Measurements from ENCODE around the gene GRM7. TPM values are rescaled to one million over a fixed set of nuclear protein-coding genes. Genes with fewer than 3 reads are reported as not detected.

The GRM7 gene
- total RNA-seq, 1 donor from 2014 or later = 0.34 TPM

DNA sequence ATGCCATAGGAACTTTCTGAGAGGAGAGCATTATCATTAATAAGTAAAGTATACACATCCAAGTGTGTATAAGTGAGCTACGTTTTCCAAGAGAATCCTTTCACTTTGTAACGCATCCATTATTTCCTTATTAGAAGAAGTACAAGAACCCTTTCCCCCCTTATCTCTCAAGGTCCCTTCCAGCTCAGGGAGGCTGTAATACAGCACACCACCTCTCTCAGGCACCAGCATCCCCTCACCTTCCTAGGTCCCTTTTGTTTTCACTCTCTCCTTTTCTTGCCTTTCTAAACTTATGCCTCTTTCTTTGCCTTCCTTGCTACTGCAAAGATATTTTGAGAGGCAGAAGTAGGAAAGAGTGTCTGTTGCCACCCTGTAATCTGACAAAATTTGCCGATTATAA, 446.0 kb downstream of the GRM7 start:
- peaks cover 4% of the 10 kb centered on the region for H3K9me3 Mint-ChIP-seq (ENCODE audit: low read depth)
- no peak for DNase-seq (ENCODE audit: low spot score, unreplicated experiment)
- peaks cover 8% of the 10 kb centered on the region for H3K4me1 Mint-ChIP-seq (ENCODE audit: low read depth)

DNA sequence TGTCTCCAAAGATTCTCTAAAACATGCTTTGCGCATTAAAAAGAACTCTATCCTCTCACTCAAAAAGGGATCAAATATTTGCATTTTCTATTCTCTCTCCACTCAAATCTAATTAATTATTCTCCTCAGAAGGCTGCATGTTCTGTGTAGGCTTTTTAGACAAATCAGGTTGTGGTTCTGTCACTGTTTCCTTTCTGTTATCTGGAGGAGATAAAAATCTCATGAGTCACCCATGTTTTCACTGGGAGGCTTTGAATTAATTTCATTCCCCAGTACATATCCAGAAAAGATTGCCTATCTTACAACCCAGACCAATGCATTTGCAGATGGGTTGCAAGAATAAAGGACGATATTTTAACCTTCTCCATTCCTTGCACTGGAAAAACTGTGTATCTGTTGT, 446.5 kb downstream of the GRM7 start:
- no peak for DNase-seq (ENCODE audit: low spot score, unreplicated experiment)
- Mint-ChIP-seq H3K9me3 (ENCODE audit: low read depth) (peaks cover 4% of the 10 kb centered on the region), H3K27ac (peak overlapping the region; percentile 2), H3K4me1 (ENCODE audit: low read depth) (peaks cover 8% of the 10 kb centered on the region), H3K4me3 (ENCODE audit: low read depth) (no peak overlapping the region), H3K36me3 (ENCODE audit: insufficient read depth) (no peaks in the 10 kb centered on the region), H3K27me3 (no peaks in the 10 kb centered on the region)
- TF ChIP-seq, protein P1, sequence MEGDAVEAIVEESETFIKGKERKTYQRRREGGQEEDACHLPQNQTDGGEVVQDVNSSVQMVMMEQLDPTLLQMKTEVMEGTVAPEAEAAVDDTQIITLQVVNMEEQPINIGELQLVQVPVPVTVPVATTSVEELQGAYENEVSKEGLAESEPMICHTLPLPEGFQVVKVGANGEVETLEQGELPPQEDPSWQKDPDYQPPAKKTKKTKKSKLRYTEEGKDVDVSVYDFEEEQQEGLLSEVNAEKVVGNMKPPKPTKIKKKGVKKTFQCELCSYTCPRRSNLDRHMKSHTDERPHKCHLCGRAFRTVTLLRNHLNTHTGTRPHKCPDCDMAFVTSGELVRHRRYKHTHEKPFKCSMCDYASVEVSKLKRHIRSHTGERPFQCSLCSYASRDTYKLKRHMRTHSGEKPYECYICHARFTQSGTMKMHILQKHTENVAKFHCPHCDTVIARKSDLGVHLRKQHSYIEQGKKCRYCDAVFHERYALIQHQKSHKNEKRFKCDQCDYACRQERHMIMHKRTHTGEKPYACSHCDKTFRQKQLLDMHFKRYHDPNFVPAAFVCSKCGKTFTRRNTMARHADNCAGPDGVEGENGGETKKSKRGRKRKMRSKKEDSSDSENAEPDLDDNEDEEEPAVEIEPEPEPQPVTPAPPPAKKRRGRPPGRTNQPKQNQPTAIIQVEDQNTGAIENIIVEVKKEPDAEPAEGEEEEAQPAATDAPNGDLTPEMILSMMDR (IDR thresholded peaks at IDR 0.05; ENCODE audit: unreplicated experiment) = no peak

More for the DNA sequence above, 446.0 kb downstream of the GRM7 start:
- H3K27me3 Mint-ChIP-seq = no peaks in the 10 kb centered on the region
- no peak overlapping the region for H3K4me3 Mint-ChIP-seq (ENCODE audit: low read depth)
- H3K27ac Mint-ChIP-seq = peak overlapping the region; percentile 2
- TF ChIP-seq, protein P1 (IDR thresholded peaks at IDR 0.05; ENCODE audit: unreplicated experiment) = no peak
- no peaks in the 10 kb centered on the region for H3K36me3 Mint-ChIP-seq (ENCODE audit: insufficient read depth)

DNA sequence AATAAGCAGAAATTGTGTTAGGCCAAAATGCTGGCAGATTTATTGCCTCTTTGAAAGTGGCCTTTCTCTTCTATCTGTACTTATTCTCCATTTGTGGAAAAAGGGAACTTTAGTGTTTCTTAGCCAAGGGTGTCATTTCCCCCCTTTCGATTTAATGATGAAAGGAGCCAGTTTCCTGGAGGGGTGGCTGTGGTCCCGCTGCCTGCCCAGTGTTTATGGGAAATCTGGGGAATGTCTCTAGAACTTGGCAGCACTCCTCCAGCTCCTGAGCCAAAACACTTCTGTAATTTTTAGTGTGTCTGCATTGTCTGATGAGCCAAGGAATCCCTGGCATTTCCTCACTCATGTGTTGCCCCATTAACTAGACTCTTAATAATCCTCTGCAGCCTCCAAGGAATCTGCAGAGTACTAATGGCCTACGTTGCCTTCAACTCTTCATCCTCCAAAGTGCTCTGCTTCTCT, 448.8 kb downstream of the GRM7 start:
- no peak overlapping the region for H3K4me3 Mint-ChIP-seq (ENCODE audit: low read depth)
- TF ChIP-seq, protein P1 (IDR thresholded peaks at IDR 0.05; ENCODE audit: unreplicated experiment) = no peak
- H3K4me1 Mint-ChIP-seq (ENCODE audit: low read depth) = peaks cover 8% of the 10 kb centered on the region
- no peaks in the 10 kb centered on the region for H3K36me3 Mint-ChIP-seq (ENCODE audit: insufficient read depth)
- H3K27ac Mint-ChIP-seq = no peak overlapping the region
- no peaks in the 10 kb centered on the region for H3K27me3 Mint-ChIP-seq
- no peak for DNase-seq (ENCODE audit: low spot score, unreplicated experiment)
- no peaks in the 10 kb centered on the region for H3K9me3 Mint-ChIP-seq (ENCODE audit: low read depth)

DNA sequence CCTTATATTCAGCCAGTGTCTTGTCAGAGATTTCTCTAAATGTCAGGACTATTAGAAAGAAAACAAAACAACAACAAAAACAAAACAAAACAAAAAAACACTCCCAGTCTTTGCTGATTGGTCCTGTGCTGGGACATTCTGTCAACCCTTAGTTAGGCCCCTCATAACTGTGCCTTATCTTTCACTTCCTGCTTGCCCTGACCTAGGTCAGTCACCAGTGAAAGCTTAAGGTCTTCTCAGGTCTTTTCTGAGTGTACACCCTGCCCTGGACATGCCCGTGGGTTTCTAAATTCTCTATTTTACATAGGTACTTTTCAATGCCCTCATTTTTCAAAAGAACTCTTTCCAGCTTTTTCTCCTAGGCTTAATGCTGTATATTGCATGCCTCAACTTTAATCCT, 454.1 kb downstream of the GRM7 start:
- TF ChIP-seq, protein P1 (IDR thresholded peaks at IDR 0.05; ENCODE audit: unreplicated experiment) = no peak
- H3K36me3 Mint-ChIP-seq (ENCODE audit: insufficient read depth) = no peaks in the 10 kb centered on the region
- no peak overlapping the region for H3K4me3 Mint-ChIP-seq (ENCODE audit: low read depth)
- H3K27me3 Mint-ChIP-seq = peaks cover 4% of the 10 kb centered on the region
- no peaks in the 10 kb centered on the region for H3K9me3 Mint-ChIP-seq (ENCODE audit: low read depth)
- no peaks in the 10 kb centered on the region for H3K4me1 Mint-ChIP-seq (ENCODE audit: low read depth)
- no peak for DNase-seq (ENCODE audit: low spot score, unreplicated experiment)
- H3K27ac Mint-ChIP-seq = no peak overlapping the region

DNA sequence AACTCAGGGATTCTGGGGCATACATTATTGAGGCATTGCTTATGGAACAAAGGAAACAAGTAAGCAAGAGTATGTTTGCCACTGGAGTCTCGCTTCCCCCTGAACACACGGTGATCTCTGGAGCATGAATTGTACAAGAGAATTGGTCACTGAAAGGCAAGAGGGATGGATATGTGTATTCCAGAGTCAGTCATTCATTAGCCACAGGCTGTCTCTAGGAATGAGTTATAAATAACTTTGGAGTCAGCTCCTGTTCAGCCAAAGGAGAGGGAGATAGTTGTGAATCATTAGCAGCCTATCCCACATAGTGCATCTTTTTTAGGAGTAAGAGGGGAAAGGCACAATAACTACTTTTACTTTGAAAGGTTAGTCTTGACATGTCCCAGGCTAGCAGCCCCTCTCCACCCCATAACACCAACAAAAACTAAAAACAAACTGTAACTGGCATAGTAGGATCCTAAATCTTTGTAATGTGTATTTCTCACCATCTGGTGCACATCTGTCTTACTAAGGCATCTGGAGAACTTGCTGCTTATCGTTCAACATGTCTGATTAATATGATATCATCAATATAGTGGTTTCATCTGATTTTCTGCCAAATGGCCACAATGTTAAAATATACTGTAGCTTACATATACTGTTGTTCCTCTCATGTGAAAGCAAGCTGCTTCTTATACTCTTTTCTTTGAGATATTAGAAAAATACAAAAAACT, 462.2 kb downstream of the GRM7 start:
- TF ChIP-seq, protein P1 (IDR thresholded peaks at IDR 0.05; ENCODE audit: unreplicated experiment) = no peak
- DNase-seq (ENCODE audit: low spot score, unreplicated experiment) = no peak
- Mint-ChIP-seq H3K4me3 (ENCODE audit: low read depth) (no peak overlapping the region), H3K27ac (no peak overlapping the region), H3K9me3 (ENCODE audit: low read depth) (no peaks in the 10 kb centered on the region), H3K36me3 (ENCODE audit: insufficient read depth) (no peaks in the 10 kb centered on the region), H3K27me3 (no peaks in the 10 kb centered on the region), H3K4me1 (ENCODE audit: low read depth) (no peaks in the 10 kb centered on the region)

Measured in progenitor cell of endocrine pancreas (in vitro differentiated cells).